SKM-1 treated with dmso at 0.1 percent for 144 hours (cell line): ENCODE measurements around the gene RINL.
"Not testable (repeated sequence)": the region's sequence is repeated elsewhere in the genome, so short reads cannot be mapped to it uniquely, and the experiment has no call there.

Source experiments
- DNase-seq: peaks from one replicate; lab custom pipeline; 2025; ENCODE audit not compliant: unreplicated experiment; lab: John Stamatoyannopoulos, UW

The RINL gene

GRCh38 chr19:38878575-38879399 is 712 bp upstream of the RINL start:
- DNase-seq = no peak

GRCh38 chr19:38875656-38876395 is 2.2 kb downstream of the RINL start:
- DNase-seq = no peak

- not testable (repeated sequence) for DNase-seq
Observed at GRCh38 chr19:38873400-38873799, 4.7 kb downstream of the RINL start.

GRCh38 chr19:38870612-38871011 is 7.5 kb downstream of the RINL start:
- no peak for DNase-seq

- no peak for DNase-seq
Observed at GRCh38 chr19:38869836-38870607, 8.1 kb downstream of the RINL start.

GRCh38 chr19:38869160-38869835 is 8.8 kb downstream of the RINL start:
- DNase-seq = no peak

- no peak for DNase-seq
Observed at GRCh38 chr19:38868551-38868950, 9.5 kb downstream of the RINL start.

- no peak for DNase-seq
Observed at GRCh38 chr19:38867171-38867780, 10.8 kb downstream of the RINL start.

GRCh38 chr19:38862321-38863059 is 15.6 kb downstream of the RINL start:
- peak; percentile 34 for DNase-seq

GRCh38 chr19:38861368-38861767 is 16.7 kb downstream of the RINL start:
- no peak for DNase-seq

GRCh38 chr19:38859631-38860204 is 18.4 kb downstream of the RINL start:
- DNase-seq = not testable (repeated sequence)

- no peak for DNase-seq
Observed at GRCh38 chr19:38856813-38857212, 21.3 kb downstream of the RINL start.

- not testable (repeated sequence) for DNase-seq
Observed at GRCh38 chr19:38855751-38856150, 22.3 kb downstream of the RINL start.

- DNase-seq = not testable (repeated sequence)
Observed at GRCh38 chr19:38854961-38855360, 23.1 kb downstream of the RINL start.

GRCh38 chr19:38853214-38853613 is 24.9 kb downstream of the RINL start:
- no peak for DNase-seq

- DNase-seq = peak; percentile 44
Observed at GRCh38 chr19:38852231-38853044, 25.6 kb downstream of the RINL start.

- peak; percentile 83 for DNase-seq
Observed at GRCh38 chr19:38851622-38852230, 26.3 kb downstream of the RINL start.

- no peak for DNase-seq
Observed at GRCh38 chr19:38850976-38851621, 27.0 kb downstream of the RINL start.
